HG02970 (cell line): ENCODE results near the gene HOOK1.
"Not testable (repeated sequence)": the region's sequence is repeated elsewhere in the genome, so short reads cannot be mapped to it uniquely, and the experiment has no call there.

Source experiments
- ATAC-seq: cut with Tn5 transposase; IDR thresholded peaks from one replicate; pipeline ENCODE4 v1.9.1; 2021; ENCODE audit warnings: mild to moderate bottlenecking, moderate library complexity, moderate number of reproducible peaks; ENCODE audit not compliant: unreplicated experiment, low FRiP score

HOOK1 gene

GRCh38 chr1:59880735-59881134, 66.0 kb downstream of the HOOK1 start:
- no peak for ATAC-seq

- ATAC-seq: no peak
These were observed 70.5 kb downstream of the HOOK1 start for GRCh38 chr1:59885160-59885832.

GRCh38 chr1:59892841-59893811, 78.4 kb downstream of the HOOK1 start:
- ATAC-seq: no peak

GRCh38 chr1:59897165-59897564, 82.4 kb downstream of the HOOK1 start:
- ATAC-seq: no peak

GRCh38 chr1:59898927-59899326, 84.2 kb downstream of the HOOK1 start:
- ATAC-seq: no peak

GRCh38 chr1:59900640-59901039, 85.9 kb downstream of the HOOK1 start:
- ATAC-seq: no peak

GRCh38 chr1:59901770-59902388, 87.1 kb downstream of the HOOK1 start:
- ATAC-seq: no peak

- peak; percentile 75 for ATAC-seq
These were observed 88.5 kb downstream of the HOOK1 start for GRCh38 chr1:59903141-59903754.

GRCh38 chr1:59906931-59907330, 92.2 kb downstream of the HOOK1 start:
- ATAC-seq: no peak

GRCh38 chr1:59908084-59908483, 93.3 kb downstream of the HOOK1 start:
- ATAC-seq: no peak

- ATAC-seq: no peak
These were observed 93.9 kb downstream of the HOOK1 start for GRCh38 chr1:59908682-59909081.

GRCh38 chr1:59914791-59915286, 100.1 kb downstream of the HOOK1 start:
- ATAC-seq: not testable (repeated sequence)

GRCh38 chr1:59915516-59915915, 100.8 kb downstream of the HOOK1 start:
- ATAC-seq: no peak

- no peak for ATAC-seq
These were observed 102.5 kb downstream of the HOOK1 start for GRCh38 chr1:59917026-59917784.

- no peak for ATAC-seq
These were observed 103.0 kb downstream of the HOOK1 start for GRCh38 chr1:59917785-59918180.

GRCh38 chr1:59919746-59920145, 105.0 kb downstream of the HOOK1 start:
- no peak for ATAC-seq

GRCh38 chr1:59921258-59921899, 106.6 kb downstream of the HOOK1 start:
- ATAC-seq: not testable (repeated sequence)

- no peak for ATAC-seq
These were observed 109.9 kb downstream of the HOOK1 start for GRCh38 chr1:59924653-59925052.
